MM.1S (cell line): Measurements from ENCODE around the gene ASB5.

Experiments used
- DNase-seq: peaks from one replicate; pipeline ENCODE4 v3.0.0-alpha.2; 2015
- H2AFZ ChIP-seq: fragments of 300-600 bp; sonication (generic); 2 replicates; pipeline ENCODE4 v1.6.0; 2016; ENCODE audit warnings: antibody characterized with exemption, low read length
- H3F3A ChIP-seq: fragments of 300-600 bp; sonication (generic); 2 replicates; pipeline ENCODE4 v1.6.1; 2016; ENCODE audit warnings: mild to moderate bottlenecking, antibody characterized with exemption, low read length, moderate library complexity, mixed read lengths; ENCODE audit not compliant: insufficient read depth
- H3K27ac ChIP-seq: fragments of 300-600 bp; sonication (generic); 2 replicates; pipeline ENCODE4 v1.5.1; 2016; ENCODE audit warnings: mild to moderate bottlenecking, low read length
- H3K27me3 ChIP-seq: fragments of 300-600 bp; sonication (generic); replicated peaks from 2 replicates; pipeline ENCODE4 v1.6.0; 2016; ENCODE audit warnings: low read length; ENCODE audit not compliant: insufficient read depth
- H3K36me3 ChIP-seq: fragments of 300-600 bp; sonication (generic); replicated peaks from 2 replicates; pipeline ENCODE4 v1.6.1; 2016; ENCODE audit warnings: mild to moderate bottlenecking, low read length, mixed read lengths; ENCODE audit not compliant: insufficient read depth
- H3K4me1 ChIP-seq: fragments of 300-600 bp; sonication (generic); 2 replicates; pipeline ENCODE4 v1.6.1; 2016; ENCODE audit warnings: low read length, mixed read lengths
- H3K4me2 ChIP-seq: fragments of 300-600 bp; sonication (generic); 2 replicates; pipeline ENCODE4 v1.6.0; 2016; ENCODE audit warnings: low read depth, low read length
- H3K4me3 ChIP-seq: fragments of 300-600 bp; sonication (generic); 2 replicates; pipeline ENCODE4 v1.5.1; 2016; ENCODE audit warnings: low read length, mixed read lengths
- H3K79me2 ChIP-seq: fragments of 300-600 bp; sonication (generic); 2 replicates; pipeline ENCODE4 v1.6.1; 2016; ENCODE audit warnings: mixed run types, low read length, mixed read lengths
- H3K9ac ChIP-seq: fragments of 300-600 bp; sonication (generic); 2 replicates; pipeline ENCODE4 v1.6.1; 2016; ENCODE audit warnings: low read length, mixed read lengths
- H3K9me2 ChIP-seq: fragments of 300-600 bp; sonication (generic); replicated peaks from 2 replicates; pipeline ENCODE4 v1.6.1; 2016; ENCODE audit warnings: mild to moderate bottlenecking, low read length, mixed read lengths; ENCODE audit not compliant: insufficient read depth
- H3K9me3 ChIP-seq: fragments of 300-600 bp; sonication (generic); replicated peaks from 2 replicates; pipeline ENCODE4 v1.6.1; 2016; ENCODE audit warnings: mild to moderate bottlenecking, low read length, mixed read lengths; ENCODE audit not compliant: insufficient read depth
- H4K20me1 ChIP-seq: fragments of 300-600 bp; sonication (generic); 2 replicates; pipeline ENCODE4 v1.6.1; 2016; ENCODE audit warnings: mild to moderate bottlenecking, low read length, moderate library complexity, mixed read lengths; ENCODE audit not compliant: insufficient read depth
- CTCF ChIP-seq: fragments of 300-600 bp; sonication (generic); IDR thresholded peaks from 2 replicates; pipeline ENCODE4 v1.5.1; 2016; ENCODE audit warnings: antibody characterized with exemption, low read length, mixed read lengths
- EZH2 ChIP-seq: fragments of 300-600 bp; sonication (generic); optimal IDR thresholded peaks from 2 replicates; pipeline ENCODE3; 2017; ENCODE audit warnings: low read depth, mild to moderate bottlenecking, antibody characterized with exemption, low read length, mixed read lengths
- EZH2phosphoT487 ChIP-seq: fragments of 300-600 bp; sonication (generic); IDR thresholded peaks from 2 replicates; pipeline ENCODE4 v1.6.1; 2018; ENCODE audit warnings: antibody characterized with exemption, low read length

The ASB5 gene

GRCh38 chr4:176262243-176262642, 6.8 kb downstream of the ASB5 start:
- H3F3A ChIP-seq, result no peaks in the 10 kb centered on the region
- TF ChIP-seq EZH2phosphoT487 (no peak), CTCF (no peak), EZH2 (no peak)
- H3K79me2 ChIP-seq, result no peaks in the 10 kb centered on the region
- no peaks in the 10 kb centered on the region for H4K20me1 ChIP-seq
- no peak overlapping the region for H3K9ac ChIP-seq
- no peak for DNase-seq
- H3K9me2 ChIP-seq, result no peaks in the 10 kb centered on the region
- peaks cover 9% of the 10 kb centered on the region for H3K4me1 ChIP-seq
- no peak overlapping the region for H2AFZ ChIP-seq
- H3K27me3 ChIP-seq, result no peaks in the 10 kb centered on the region
- H3K36me3 ChIP-seq, result no peaks in the 10 kb centered on the region
- no peak overlapping the region for H3K4me3 ChIP-seq
- no peak overlapping the region for H3K4me2 ChIP-seq
- H3K9me3 ChIP-seq, result no peaks in the 10 kb centered on the region
- no peak overlapping the region; the same call in 1 of the 2 replicates for H3K27ac ChIP-seq

- H3K4me2 ChIP-seq, result no peak overlapping the region
- H3K79me2 ChIP-seq, result no peaks in the 10 kb centered on the region
- no peaks in the 10 kb centered on the region for H3K27me3 ChIP-seq
- H4K20me1 ChIP-seq, result no peaks in the 10 kb centered on the region
- no peak overlapping the region for H3K9ac ChIP-seq
- no peaks in the 10 kb centered on the region for H3K36me3 ChIP-seq
- no peak for DNase-seq
- no peaks in the 10 kb centered on the region for H3K9me2 ChIP-seq
- peaks cover 9% of the 10 kb centered on the region for H3K4me1 ChIP-seq
- no peak overlapping the region for H3K27ac ChIP-seq
- no peak for TF ChIP-seq CTCF
- TF ChIP-seq EZH2phosphoT487, result no peak
- no peak for TF ChIP-seq EZH2
- H2AFZ ChIP-seq, result no peak overlapping the region
- H3K9me3 ChIP-seq, result no peaks in the 10 kb centered on the region
- H3K4me3 ChIP-seq, result no peak overlapping the region
- no peaks in the 10 kb centered on the region for H3F3A ChIP-seq
Measured at GRCh38 chr4:176261481-176261880, 7.5 kb downstream of the ASB5 start.

- H2AFZ ChIP-seq, result no peak overlapping the region
- no peaks in the 10 kb centered on the region for H3K9me3 ChIP-seq
- H3K4me3 ChIP-seq, result no peak overlapping the region
- no peak overlapping the region for H3K4me2 ChIP-seq
- no peak overlapping the region for H3K27ac ChIP-seq
- DNase-seq, result no peak
- H3K36me3 ChIP-seq, result no peaks in the 10 kb centered on the region
- no peaks in the 10 kb centered on the region for H3F3A ChIP-seq
- H3K9me2 ChIP-seq, result no peaks in the 10 kb centered on the region
- no peaks in the 10 kb centered on the region for H3K79me2 ChIP-seq
- TF ChIP-seq CTCF (no peak), EZH2phosphoT487 (no peak), EZH2 (no peak)
- no peak overlapping the region for H3K9ac ChIP-seq
- H4K20me1 ChIP-seq, result no peaks in the 10 kb centered on the region
- peaks cover 9% of the 10 kb centered on the region for H3K4me1 ChIP-seq
- no peaks in the 10 kb centered on the region for H3K27me3 ChIP-seq
Measured at GRCh38 chr4:176261018-176261417, 8.0 kb downstream of the ASB5 start.
